ENCODE results near the gene SPESP1. TPM values are rescaled to one million over a fixed set of nuclear protein-coding genes. Genes with fewer than 3 reads are reported as not detected.

Gene SPESP1
- total RNA-seq, 4 donors from 2014 or later = 1.2 to 4.1 (median 2.2) TPM

DNA sequence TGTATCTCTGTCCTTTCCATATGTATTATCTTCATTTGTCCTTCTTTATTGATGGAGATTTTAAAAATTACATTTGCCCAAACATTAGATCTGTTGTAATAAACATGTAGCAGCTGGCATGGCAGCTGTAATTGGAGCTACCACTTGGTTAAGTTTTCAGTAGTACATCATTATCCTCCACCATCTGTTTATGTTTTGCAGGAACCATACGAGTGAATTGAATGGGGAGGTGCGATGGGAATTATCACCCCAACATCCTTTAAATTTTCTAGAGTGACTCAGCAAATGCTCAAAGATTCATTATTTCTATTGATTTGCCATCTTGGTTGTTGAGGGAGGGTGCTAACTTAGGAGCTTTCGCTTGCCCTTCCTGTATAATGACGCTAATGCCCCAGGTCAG lies 51.6 kb downstream of the SPESP1 start:
- TF ChIP-seq, protein P1, sequence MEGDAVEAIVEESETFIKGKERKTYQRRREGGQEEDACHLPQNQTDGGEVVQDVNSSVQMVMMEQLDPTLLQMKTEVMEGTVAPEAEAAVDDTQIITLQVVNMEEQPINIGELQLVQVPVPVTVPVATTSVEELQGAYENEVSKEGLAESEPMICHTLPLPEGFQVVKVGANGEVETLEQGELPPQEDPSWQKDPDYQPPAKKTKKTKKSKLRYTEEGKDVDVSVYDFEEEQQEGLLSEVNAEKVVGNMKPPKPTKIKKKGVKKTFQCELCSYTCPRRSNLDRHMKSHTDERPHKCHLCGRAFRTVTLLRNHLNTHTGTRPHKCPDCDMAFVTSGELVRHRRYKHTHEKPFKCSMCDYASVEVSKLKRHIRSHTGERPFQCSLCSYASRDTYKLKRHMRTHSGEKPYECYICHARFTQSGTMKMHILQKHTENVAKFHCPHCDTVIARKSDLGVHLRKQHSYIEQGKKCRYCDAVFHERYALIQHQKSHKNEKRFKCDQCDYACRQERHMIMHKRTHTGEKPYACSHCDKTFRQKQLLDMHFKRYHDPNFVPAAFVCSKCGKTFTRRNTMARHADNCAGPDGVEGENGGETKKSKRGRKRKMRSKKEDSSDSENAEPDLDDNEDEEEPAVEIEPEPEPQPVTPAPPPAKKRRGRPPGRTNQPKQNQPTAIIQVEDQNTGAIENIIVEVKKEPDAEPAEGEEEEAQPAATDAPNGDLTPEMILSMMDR (IDR thresholded peaks at IDR 0.05) = no peak
- TF ChIP-seq POLR2AphosphoS5 (IDR thresholded peaks at IDR 0.05) (no peak), POLR2A (IDR thresholded peaks at IDR 0.05) (no peak), EP300 (IDR thresholded peaks at IDR 0.05) (no peak)
- H3K27me3 ChIP-seq = peaks cover 27% of the 10 kb centered on the region
- H3K9me3 ChIP-seq = no peaks in the 10 kb centered on the region
- no peaks in the 10 kb centered on the region for H3K4me1 ChIP-seq
- no peaks in the 10 kb centered on the region for H3K36me3 ChIP-seq
- no peak overlapping the region for H3K27ac ChIP-seq
- H3K4me3 ChIP-seq = no peak overlapping the region
- 82% methylated on average over 4 of the region's 4 CpGs for WGBS
- no peak for DNase-seq (ENCODE audit: low spot score in 2 of 2)

GRCh38 chr15:68982976-68983563 lies 52.7 kb downstream of the SPESP1 start:
- no peak overlapping the region for H3K4me3 ChIP-seq
- TF ChIP-seq EP300 (IDR thresholded peaks at IDR 0.05) = no peak
- H3K4me1 ChIP-seq = no peaks in the 10 kb centered on the region
- H3K36me3 ChIP-seq = no peaks in the 10 kb centered on the region
- H3K27ac ChIP-seq = no peak overlapping the region
- no peak for DNase-seq (ENCODE audit: low spot score in 2 of 2)
- peaks cover 27% of the 10 kb centered on the region for H3K27me3 ChIP-seq
- no peaks in the 10 kb centered on the region for H3K9me3 ChIP-seq
- WGBS = 92% methylated on average over 6 of the region's 6 CpGs

- DNase-seq (ENCODE audit: low spot score in 2 of 2) = no peak
- TF ChIP-seq EP300 (IDR thresholded peaks at IDR 0.05) (no peak), POLR2AphosphoS5 (IDR thresholded peaks at IDR 0.05) (no peak)
- TF ChIP-seq, protein P1 (IDR thresholded peaks at IDR 0.05) = no peak
- H3K36me3 ChIP-seq = no peaks in the 10 kb centered on the region
- H3K27me3 ChIP-seq = peaks cover 30% of the 10 kb centered on the region
- no peaks in the 10 kb centered on the region for H3K9me3 ChIP-seq
- H3K27ac ChIP-seq = no peak overlapping the region
- H3K4me1 ChIP-seq = no peaks in the 10 kb centered on the region
- no peak overlapping the region for H3K4me3 ChIP-seq
- 70% methylated on average over 4 of the region's 4 CpGs for WGBS
Observed at GRCh38 chr15:68983961-68984481, 53.7 kb downstream of the SPESP1 start.

- no peak for TF ChIP-seq EP300 (IDR thresholded peaks at IDR 0.05)
- 95% methylated on average over 3 of the region's 3 CpGs for WGBS
- peaks cover 30% of the 10 kb centered on the region for H3K27me3 ChIP-seq
Observed at GRCh38 chr15:68984586-68984985, 54.3 kb downstream of the SPESP1 start.

GRCh38 chr15:68985361-68985891 lies 55.1 kb downstream of the SPESP1 start:
- TF ChIP-seq POLR2AphosphoS5 (IDR thresholded peaks at IDR 0.05) (no peak), EP300 (IDR thresholded peaks at IDR 0.05) (no peak), POLR2A (IDR thresholded peaks at IDR 0.05) (no peak)
- TF ChIP-seq, protein P1 (IDR thresholded peaks at IDR 0.05) = no peak
- no peaks in the 10 kb centered on the region for H3K9me3 ChIP-seq
- no peaks in the 10 kb centered on the region for H3K4me1 ChIP-seq
- no peak overlapping the region for H3K4me3 ChIP-seq
- no peak overlapping the region for H3K27ac ChIP-seq
- H3K36me3 ChIP-seq = no peaks in the 10 kb centered on the region
- peaks cover 23% of the 10 kb centered on the region for H3K27me3 ChIP-seq
- 85% methylated on average over 5 of the region's 5 CpGs for WGBS
- no peak for DNase-seq (ENCODE audit: low spot score in 2 of 2)

More at GRCh38 chr15:68984586-68984985, 54.3 kb downstream of the SPESP1 start:
- no peaks in the 10 kb centered on the region for H3K4me1 ChIP-seq
- H3K36me3 ChIP-seq = no peaks in the 10 kb centered on the region
- no peak for DNase-seq (ENCODE audit: low spot score in 2 of 2)
- no peaks in the 10 kb centered on the region for H3K9me3 ChIP-seq
- H3K4me3 ChIP-seq = no peak overlapping the region
- H3K27ac ChIP-seq = no peak overlapping the region

- no peak for DNase-seq (ENCODE audit: low spot score in 2 of 2)
- Histone ChIP-seq H3K27ac (no peak overlapping the region), H3K4me1 (peaks cover 5% of the 10 kb centered on the region), H3K4me3 (no peak overlapping the region), H3K27me3 (peaks cover 17% of the 10 kb centered on the region), H3K36me3 (no peaks in the 10 kb centered on the region), H3K9me3 (no peaks in the 10 kb centered on the region)
- 87% methylated on average over 5 of the region's 5 CpGs for WGBS
- TF ChIP-seq POLR2A (IDR thresholded peaks at IDR 0.05) = no peak
- TF ChIP-seq EP300 (IDR thresholded peaks at IDR 0.05) = no peak
- no peak for TF ChIP-seq POLR2AphosphoS5 (IDR thresholded peaks at IDR 0.05)
- TF ChIP-seq, protein P1 (IDR thresholded peaks at IDR 0.05) = no peak
Observed at GRCh38 chr15:68986322-68986721, 56.0 kb downstream of the SPESP1 start.
